Stimulated activated naive CD8-positive, alpha-beta T cell treated with anti-CD3 and anti-CD28 coated beads, Interleukin-15, Interleukin-2, amounts not matched to agents 100 U/mL and 50 U/mL, for 24 hours (primary cell): ENCODE measurements around the gene PALS2.
A peak's percentile ranks its signal among the peaks of the same experiment; 100 is the strongest.

Source experiments
- ATAC-seq: fragments of 150-1000 bp; cut with Tn5 transposase; one replicate; pipeline ENCODE4 v1.10.0; 2021
- DNase-seq: peaks from one replicate; pipeline ENCODE4 v3.0.0; 2021

PALS2 gene

GRCh38 chr7:24572997-24573553 lies at the start of gene PALS2:
TSS of gene PALS2 (plus strand) at chr7:24573452. CDS start at chr7:24623668, 50,216 bp downstream.
- ATAC-seq (peak; percentile 59), DNase-seq (peak; percentile 82)

- DNase-seq (no peak), ATAC-seq (no peak)
Measured at GRCh38 chr7:24531255-24531654, 42.0 kb upstream of the PALS2 start.

GRCh38 chr7:24536682-24537081 lies 36.6 kb upstream of the PALS2 start:
- ATAC-seq, result no peak
- no peak for DNase-seq

GRCh38 chr7:24540956-24541355 lies 32.3 kb upstream of the PALS2 start:
- DNase-seq, result no peak
- no peak for ATAC-seq

GRCh38 chr7:24545215-24545614 lies 28.0 kb upstream of the PALS2 start:
- DNase-seq (no peak), ATAC-seq (no peak)

GRCh38 chr7:24548390-24548789 lies 24.9 kb upstream of the PALS2 start:
- DNase-seq (no peak), ATAC-seq (no peak)

- DNase-seq (no peak), ATAC-seq (no peak)
Measured at GRCh38 chr7:24549991-24550390, 23.3 kb upstream of the PALS2 start.

- ATAC-seq (no peak), DNase-seq (no peak)
Measured at GRCh38 chr7:24555184-24555583, 18.1 kb upstream of the PALS2 start.

- ATAC-seq (no peak), DNase-seq (no peak)
Measured at GRCh38 chr7:24555719-24556118, 17.5 kb upstream of the PALS2 start.

- ATAC-seq (peak; percentile 82), DNase-seq (no peak)
Measured at GRCh38 chr7:24560772-24561171, 12.5 kb upstream of the PALS2 start.

GRCh38 chr7:24566274-24566673 lies 7.0 kb upstream of the PALS2 start:
- ATAC-seq, result no peak
- DNase-seq, result no peak

GRCh38 chr7:24570983-24571382 lies 2.3 kb upstream of the PALS2 start:
- ATAC-seq (no peak), DNase-seq (no peak)

- ATAC-seq (no peak), DNase-seq (no peak)
Measured at GRCh38 chr7:24572016-24572392, 1.2 kb upstream of the PALS2 start.

GRCh38 chr7:24572393-24572996 lies 757 bp upstream of the PALS2 start:
- DNase-seq (peak; percentile 36), ATAC-seq (no peak)

- DNase-seq, result peak; percentile 61
- ATAC-seq, result peak; percentile 49
Measured at GRCh38 chr7:24573554-24574338, 494 bp downstream of the PALS2 start.

- DNase-seq (no peak), ATAC-seq (no peak)
Measured at GRCh38 chr7:24574386-24574785, 1.1 kb downstream of the PALS2 start.

GRCh38 chr7:24574950-24575349 lies 1.7 kb downstream of the PALS2 start:
- ATAC-seq, result no peak
- DNase-seq, result no peak

GRCh38 chr7:24576171-24577025 lies 3.1 kb downstream of the PALS2 start:
- DNase-seq (no peak), ATAC-seq (no peak)

- ATAC-seq (no peak), DNase-seq (no peak)
Measured at GRCh38 chr7:24578052-24578451, 4.8 kb downstream of the PALS2 start.

GRCh38 chr7:24580283-24580946 lies 7.2 kb downstream of the PALS2 start:
- DNase-seq (no peak), ATAC-seq (no peak)

GRCh38 chr7:24582166-24582565 lies 8.9 kb downstream of the PALS2 start:
- no peak for DNase-seq
- ATAC-seq, result no peak

- peak; percentile 80 for ATAC-seq
- peak; percentile 44 for DNase-seq
Measured at GRCh38 chr7:24587853-24588252, 14.6 kb downstream of the PALS2 start.
